Glomerular endothelial cell (primary cell): ENCODE measurements around the gene HOXA13. TPM values are rescaled to one million over a fixed set of nuclear protein-coding genes. Genes with fewer than 3 reads are reported as not detected.

Experiments
- DNase-seq: peaks from one replicate; pipeline ENCODE4 v3.0.0-alpha.2; 2011; ENCODE audit warnings: low read depth, low spot score; ENCODE audit errors: extremely low read depth
- total RNA-seq: library from RNA; depleted of rRNA; stranded (reverse); fragments of >200 nt; gene quantifications from 2 replicates; pipeline ENCODE4 v1.2.3, GENCODE V29; 2015

HOXA13 gene
- total RNA-seq: not detected in 2 replicates

- no peak for DNase-seq
Measured at GRCh38 chr7:27199849-27200760, at the start of gene HOXA13. Gene HOXA13, minus strand, starts transcription at chr7:27200091. Its CDS starts 14 bp downstream, at chr7:27200077.

DNA sequence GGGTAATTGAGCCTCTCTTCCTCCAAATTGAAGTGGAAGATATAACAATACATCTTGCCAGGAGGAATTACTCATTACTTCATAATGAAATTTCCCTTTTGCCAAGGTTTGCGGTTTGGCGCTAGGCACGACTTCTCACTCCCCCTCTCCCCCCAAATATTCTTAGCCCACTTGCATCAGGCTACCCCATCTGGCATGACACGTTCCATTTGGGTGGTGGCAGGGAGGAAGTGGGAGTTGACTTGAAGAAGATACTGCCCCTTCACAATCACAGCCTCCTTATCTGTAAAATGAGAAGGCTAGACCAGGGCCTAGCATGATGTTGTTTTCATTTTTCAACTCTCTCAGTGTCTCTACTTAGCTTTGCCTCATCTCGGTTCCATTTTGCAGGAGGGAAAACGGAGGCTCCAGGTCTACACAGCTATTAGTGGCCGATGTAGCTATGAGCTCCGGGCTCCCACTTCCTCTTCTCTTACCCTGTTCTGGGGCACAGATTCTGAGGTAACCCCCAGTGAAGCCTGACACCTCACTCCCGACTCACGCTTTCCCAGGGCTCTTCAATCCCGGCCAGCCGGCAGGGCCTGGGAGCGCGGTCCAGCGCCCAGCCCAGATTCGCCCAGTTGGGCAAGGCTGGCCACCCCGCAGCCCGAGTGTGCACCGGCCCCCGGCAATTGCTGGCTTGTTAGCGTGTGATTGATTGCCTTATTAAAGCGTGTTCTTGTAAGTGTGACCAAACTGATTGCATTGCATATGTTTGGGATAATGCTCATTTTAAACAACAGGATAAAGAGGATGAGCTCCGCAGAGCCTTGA lies 49.2 kb upstream of the HOXA13 start:
- no peak for DNase-seq

DNA sequence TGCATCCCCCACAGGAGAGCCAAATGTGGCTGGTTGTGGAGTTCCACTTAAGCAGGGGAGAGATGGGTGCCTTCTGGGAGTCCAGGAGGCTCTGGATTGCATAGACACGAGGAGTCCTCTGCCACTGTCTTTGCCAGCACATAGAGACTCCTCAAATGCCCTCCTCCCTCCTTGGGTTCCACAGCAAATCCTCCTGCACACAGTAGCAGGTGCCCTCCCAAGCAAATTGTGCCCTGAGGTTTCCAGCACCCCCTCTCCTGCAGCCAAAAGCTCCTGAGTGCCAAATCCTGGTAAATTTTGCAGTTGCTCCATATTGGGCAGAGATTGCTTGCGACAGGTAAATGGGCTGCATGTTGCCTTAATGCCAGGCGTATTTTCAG lies 48.5 kb upstream of the HOXA13 start:
- no peak for DNase-seq

GRCh38 chr7:27247452-27248426 lies 47.8 kb upstream of the HOXA13 start:
- DNase-seq: no peak

- no peak for DNase-seq
Measured at GRCh38 chr7:27247000-27247399, 47.1 kb upstream of the HOXA13 start.

- DNase-seq: no peak
Measured at GRCh38 chr7:27245798-27246691, 46.2 kb upstream of the HOXA13 start.

DNA sequence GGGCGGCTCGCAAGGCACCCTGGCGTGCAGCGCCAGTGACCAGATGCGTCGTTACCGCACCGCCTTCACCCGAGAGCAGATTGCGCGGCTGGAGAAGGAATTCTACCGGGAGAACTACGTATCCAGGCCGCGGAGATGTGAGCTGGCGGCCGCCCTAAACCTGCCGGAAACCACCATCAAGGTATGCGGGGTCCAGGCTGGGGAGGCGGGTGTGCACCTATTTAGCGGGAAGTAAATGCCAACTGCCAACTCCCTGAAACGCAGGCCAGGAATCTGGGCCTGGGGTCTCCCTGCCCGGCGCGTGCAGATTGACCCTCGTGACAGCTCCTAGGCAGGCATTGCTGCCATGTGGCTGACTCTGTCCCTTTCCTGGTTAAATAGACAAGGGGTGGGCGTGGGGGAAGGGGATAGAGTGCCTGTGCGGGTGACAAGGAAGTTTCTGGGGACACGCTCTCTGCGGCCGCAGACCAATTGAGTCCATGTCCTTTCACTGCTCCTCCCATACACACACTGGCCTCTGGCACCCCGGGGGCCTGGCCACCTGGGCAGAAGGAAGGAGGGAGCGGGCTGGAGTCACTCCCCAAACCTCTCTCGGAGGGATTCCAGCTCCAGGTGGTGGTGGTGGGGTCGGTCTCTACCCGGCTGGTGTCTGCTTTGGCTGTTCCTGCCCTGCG lies 45.4 kb upstream of the HOXA13 start:
- no peak for DNase-seq

DNA sequence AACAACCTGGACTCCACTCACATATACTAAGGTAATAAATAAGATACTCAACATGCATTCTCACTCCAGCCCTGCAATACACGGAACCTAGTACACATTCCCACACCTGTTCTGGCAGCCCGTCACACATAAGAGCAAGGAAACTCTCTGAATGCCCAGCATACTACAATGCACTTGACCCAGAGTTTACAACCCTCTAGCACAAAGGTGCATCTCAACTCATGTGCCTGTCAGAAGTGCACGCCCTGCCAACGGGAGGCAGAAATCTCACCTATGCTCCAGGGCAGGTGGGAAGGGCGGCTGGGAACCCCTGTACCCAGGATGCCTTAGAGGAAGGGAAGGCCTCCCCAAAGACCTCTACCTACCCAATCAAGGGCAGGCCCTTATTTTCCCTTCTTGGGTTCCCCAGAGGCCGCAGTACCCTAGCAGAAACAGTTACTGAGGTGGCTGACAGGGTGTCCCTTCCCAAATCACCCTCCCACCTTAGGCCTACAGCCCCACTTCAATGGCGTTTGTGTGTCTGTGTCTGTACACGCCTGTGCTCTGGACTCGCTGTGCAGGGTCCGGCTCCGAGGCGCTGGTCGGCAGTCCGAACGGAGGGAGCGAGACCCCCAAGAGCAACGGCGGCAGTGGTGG lies 44.7 kb upstream of the HOXA13 start:
- DNase-seq: no peak

GRCh38 chr7:27243340-27244163 lies 43.7 kb upstream of the HOXA13 start:
- no peak for DNase-seq

GRCh38 chr7:27242555-27243339 lies 42.9 kb upstream of the HOXA13 start, which contains the start of gene EVX1:
Gene EVX1, plus strand, starts transcription at chr7:27242802. Its CDS starts 229 bp downstream, at chr7:27243031.
- no peak for DNase-seq

- no peak for DNase-seq
Measured at GRCh38 chr7:27242154-27242553, 42.3 kb upstream of the HOXA13 start.

DNA sequence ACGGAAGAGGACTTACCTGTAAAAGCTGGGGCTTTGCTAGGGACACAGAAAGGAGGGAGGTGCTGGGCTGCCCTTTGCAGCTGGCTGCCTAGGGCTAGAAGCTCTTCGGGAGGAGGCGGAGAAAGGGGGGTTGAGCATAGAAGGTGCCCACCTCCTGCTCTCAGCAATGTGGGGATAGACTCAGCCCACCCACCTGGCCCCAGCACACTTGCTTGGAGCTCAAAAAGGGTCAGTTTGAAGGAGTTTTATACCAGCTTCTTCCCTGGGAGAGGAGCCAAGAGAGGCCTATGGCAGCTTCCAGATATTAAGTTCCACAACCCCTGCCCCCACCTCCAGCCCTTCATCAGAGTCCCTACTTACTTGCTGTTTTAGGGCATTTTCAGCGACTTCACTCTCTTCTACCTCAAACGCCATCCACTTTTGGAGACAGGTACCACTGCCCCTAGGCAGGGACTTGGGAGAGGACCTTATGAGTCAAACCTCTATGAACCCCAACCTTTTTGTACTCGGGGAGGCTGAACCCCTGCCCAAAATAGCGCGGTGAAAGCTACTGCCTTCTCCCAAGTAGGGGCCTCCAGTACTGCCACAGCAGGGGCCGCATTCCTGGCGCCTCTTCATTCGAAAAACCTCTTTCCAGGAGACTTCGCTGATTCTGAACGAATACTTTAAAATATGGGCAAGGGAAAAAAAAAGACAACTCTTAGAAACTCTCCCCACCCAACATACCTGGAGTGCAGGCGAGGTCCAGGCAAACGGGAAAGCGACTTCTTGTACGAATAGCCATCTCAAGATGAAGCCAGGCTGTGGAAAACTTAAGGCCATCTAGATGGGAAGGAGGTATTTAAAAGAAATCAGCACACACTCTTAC lies 41.5 kb upstream of the HOXA13 start:
- no peak for DNase-seq

DNA sequence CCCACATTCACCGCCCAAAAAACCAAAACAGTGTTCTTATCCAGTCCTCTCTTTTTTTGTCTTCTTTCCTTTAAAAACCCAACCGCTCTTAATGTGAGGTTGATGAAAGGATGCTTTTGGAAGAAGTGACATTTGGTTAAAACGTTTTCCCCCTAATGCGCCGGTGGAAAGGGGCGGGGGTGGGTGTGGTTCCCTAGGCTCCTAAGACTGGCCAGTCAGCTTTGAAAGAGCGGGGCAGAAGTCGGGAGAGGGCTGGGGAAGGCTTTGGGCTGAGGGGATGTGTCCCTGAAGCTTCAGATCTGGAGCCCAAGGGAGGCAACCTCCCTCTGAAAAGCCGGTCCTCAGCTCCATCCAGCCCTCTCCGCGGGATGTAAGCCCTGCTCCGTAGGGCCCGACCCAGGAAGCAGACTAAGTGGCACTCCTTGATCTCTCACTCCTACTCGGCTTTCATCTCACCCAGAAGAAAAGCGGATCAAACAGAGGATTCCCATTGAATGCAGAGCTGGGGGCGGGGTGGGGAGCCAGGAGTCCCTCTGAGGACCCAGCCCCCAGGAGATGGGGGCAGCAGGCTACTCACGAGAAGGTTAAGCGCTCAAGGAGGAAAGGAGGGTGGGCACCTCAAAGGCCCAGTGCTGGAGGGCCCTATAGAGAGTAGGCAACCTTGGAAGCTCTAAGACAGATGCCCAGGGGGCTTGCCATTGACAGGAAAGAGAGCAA lies 40.3 kb upstream of the HOXA13 start:
- no peak for DNase-seq

GRCh38 chr7:27239387-27240014 lies 39.6 kb upstream of the HOXA13 start:
- DNase-seq: no peak

GRCh38 chr7:27238979-27239386 lies 39.1 kb upstream of the HOXA13 start:
- no peak for DNase-seq
